Epidermal melanocyte (primary cell): Measurements from ENCODE around the gene MIER1.
A peak's percentile ranks its signal among the peaks of the same experiment; 100 is the strongest.

Experiments
- DNase-seq: peaks from one replicate; pipeline ENCODE4 v3.0.0; 2011; ENCODE audit warnings: low spot score; ENCODE audit not compliant: insufficient read length

Gene MIER1

DNA sequence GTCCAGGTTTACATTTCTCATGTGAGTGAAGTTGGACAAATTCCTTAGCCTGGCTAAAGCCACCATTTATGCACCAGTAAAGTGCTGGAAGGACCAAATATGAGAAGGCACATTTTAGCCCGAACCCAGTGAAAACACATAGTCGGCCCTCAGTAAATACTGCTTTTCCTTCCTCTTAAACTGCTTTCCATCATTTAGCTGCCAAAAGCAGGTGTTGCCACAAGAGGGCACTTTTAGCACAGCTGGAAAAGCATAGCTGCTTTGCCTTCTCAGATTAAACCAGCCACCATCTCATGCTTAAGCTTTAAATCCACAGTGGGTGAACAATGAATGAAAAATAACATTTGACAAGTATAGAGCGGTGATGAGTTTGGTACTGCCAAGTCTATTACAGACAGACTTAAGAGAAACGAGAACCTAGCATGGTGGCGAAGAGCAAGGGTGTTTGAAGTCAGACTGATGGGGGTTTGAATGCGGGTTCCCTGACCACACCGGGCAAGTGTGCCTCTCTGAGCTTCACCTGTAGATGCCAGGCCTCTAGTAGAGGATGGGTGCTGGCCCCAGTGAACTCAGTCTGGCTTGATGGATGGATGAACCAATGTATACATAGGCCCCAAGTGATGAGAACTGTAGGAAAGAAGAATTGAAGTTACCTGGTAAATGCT, 71.4 kb downstream of the MIER1 start:
- DNase-seq, result peak; percentile 29

DNA sequence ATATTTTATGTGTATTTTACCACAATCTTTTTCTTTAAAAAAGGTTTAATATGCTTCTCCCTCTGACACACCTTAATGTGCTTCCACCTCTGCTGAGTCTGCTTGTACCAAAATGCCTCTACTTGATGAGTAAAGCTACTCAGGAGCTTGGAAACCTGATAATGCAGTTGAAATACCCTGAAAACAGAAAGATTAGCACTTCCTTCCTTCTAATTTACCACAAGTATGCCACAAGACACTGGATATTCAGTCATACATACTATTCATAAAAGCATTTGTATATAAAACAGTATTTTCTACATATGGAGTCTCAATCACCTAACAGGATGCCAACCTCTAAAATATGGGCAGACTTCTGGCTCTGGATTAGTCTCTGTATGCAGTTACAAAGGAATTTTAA, 74.2 kb downstream of the MIER1 start:
- DNase-seq, result no peak

DNA sequence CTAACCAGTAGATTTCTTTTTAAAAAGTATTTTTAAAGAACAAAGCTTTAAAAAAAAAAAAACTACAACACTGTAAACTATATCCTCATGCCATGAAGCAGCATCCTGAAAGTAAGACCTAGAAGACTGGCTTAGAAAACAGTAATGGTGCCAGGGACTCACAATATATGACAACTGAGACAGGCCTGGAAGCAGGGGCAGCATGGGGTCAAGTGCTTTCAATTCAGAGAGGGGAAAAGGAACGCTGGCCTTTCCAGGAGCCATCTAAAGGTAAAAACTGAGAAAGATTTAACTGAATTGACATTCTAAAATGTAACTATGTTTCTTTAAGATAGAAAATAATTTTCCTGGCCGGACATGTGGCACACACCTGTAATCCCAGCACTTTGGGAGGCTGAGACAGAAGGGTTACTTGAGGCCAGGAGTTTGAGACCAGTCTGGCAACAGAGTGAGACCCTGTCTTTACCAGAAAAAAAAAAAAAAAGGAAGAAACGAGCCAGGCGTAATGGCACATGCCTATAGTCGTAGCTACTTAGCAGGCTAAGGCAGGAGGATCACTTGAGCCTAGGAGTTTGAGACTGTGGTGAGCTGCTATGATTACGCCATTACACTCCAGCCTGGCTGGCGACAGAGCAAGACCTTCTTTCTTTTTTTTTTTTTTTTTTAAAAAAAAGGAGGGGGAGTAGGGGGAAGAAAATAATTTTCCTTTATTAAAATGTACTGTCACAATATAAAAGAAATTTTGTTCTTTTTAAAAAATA, 75.0 kb downstream of the MIER1 start:
- DNase-seq, result no peak

DNA sequence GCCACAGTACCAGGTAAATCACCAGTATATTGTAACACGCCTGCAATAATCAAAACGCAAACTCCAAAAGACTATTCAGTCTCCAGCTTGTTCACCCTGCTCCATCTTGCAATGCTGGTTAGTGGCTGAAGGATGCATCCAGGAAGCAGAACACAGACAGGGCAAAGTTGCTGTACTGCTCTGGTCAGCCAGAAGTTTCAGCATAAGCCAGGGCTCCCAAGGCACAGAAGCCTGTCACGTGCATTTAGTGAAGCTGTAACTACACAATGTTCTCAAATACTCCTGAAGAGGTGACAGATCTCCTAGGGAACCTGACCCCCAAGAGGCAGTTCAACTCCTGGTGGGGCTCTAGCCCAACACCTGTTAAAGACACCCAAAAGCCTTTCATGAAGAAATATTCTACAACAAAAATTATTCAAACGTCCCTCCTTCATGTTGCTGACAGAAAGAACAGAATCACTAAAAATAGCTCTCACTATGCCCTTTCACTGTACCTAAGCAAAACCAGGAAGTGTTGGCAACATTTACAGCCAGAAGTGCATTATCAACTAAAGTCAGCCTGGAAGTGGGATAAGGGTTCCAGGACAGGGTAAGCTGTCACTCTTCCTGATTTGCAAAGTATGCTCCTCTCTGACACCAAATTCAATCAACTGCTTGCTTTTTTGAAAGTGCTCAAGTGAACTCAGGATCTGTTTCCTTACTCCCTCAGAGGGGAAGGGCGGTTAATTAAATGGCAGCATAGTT, 77.1 kb downstream of the MIER1 start:
- no peak for DNase-seq

DNA sequence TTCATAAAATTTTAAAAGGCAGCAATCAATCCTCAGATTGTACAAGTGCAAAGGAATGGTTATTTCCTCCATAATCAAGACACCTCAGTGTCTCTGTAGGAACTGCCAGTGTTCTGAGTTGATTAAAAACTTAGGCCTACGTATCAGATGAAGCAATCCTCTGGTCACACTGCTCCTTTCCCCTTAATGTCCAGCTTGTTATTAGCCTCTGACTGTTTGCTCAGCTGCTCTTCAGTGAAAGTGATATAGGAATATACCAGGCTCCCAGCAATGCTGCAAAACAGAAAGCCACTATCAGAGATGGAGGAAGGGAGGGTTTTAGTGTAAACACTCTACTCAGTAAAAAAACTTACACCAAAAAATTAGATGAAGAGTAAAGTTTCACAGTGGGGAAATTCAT, 79.4 kb downstream of the MIER1 start:
- DNase-seq, result no peak

DNA sequence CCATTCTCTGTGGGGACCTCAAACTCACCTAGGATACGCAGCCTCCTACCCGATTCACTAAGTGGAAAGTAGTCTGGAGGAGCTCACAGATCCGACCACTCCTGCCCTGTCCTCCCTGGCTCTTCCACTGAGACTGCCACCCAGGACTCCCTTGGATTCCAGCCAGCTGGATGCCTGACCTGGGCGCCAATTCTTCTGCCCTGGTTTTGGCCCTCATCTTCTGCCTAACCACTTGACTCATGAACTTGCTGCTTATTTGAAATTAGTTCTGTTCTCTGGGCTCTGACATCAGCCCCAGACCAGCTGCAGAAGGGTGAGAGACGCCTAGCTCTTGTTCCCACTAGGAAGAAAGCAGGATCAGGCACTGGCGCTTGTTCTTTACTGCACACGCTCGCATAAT, 80.3 kb downstream of the MIER1 start:
- DNase-seq, result no peak

DNA sequence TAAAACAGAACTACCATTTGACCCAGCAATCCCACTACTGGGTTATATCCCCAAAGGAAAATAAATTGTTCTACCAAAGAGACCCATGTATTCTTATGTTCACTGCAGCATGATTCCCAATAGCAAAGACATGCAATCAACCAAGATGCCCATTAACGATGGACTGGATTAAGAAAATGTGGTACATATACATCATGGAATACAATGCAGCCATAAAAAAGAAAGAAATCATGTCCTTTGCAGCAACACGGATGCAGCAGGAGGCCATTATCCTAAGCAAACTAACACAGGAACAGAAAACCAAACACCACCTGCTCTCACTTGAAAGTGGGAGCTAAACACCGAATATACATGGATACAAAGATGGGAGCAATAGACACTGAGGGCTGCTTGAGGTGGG, 85.0 kb downstream of the MIER1 start:
- no peak for DNase-seq

DNA sequence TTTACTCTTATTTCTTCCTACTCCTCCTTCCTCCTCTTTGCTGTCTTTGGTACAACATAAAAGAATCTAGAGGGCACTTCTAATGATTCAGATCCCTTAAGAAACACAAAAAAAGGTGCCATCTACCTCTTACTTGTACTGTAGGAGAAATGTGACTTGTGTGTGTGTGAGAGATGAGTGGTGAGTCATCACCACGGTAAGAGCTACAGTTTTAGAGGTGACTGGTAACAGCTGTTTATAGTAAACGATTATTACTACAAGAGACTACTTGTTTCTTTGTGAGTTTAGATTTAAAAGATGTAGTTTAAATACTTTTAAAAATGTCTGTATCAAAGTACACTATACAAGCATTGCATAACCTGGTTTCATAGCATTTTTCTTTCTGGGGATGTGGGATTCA, 88.8 kb downstream of the MIER1 start:
- no peak for DNase-seq

DNA sequence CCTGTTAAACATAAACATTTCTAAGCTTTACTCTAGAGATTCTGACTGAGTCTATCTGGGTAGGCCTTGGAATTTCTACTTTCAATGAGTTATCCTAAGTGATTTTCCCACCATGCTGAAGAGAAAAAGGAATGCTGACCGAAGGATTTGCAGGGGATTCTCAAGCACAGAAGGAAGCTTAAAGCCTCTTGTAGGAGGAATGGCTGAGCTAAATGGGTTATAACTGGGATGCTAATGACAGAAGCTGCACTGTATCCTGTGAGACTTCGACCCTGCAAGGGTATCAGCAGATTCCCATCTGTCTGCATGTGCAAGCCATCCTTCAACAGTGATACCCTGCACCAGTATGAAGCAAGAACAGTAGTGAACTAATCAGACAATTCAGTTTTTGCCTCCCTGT, 93.8 kb downstream of the MIER1 start:
- no peak for DNase-seq

DNA sequence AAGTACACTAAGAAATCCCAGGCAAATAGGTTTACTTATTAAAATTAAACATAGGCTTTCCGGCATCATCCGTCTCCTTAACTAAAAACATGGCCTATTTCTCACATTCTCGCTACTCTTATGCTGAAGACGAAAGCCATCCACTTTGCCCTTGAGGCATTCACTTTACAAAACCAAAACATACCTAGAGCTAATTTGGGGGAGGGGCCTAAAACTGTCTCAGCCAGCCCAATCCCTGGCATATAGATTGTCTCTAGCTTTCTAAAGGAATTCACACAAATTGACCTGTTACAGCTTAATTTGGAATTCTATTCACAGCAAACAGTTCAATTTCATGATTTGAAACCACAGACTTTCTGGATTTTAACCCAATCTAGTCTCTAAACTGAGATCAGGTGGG, 94.3 kb downstream of the MIER1 start:
- no peak for DNase-seq

DNA sequence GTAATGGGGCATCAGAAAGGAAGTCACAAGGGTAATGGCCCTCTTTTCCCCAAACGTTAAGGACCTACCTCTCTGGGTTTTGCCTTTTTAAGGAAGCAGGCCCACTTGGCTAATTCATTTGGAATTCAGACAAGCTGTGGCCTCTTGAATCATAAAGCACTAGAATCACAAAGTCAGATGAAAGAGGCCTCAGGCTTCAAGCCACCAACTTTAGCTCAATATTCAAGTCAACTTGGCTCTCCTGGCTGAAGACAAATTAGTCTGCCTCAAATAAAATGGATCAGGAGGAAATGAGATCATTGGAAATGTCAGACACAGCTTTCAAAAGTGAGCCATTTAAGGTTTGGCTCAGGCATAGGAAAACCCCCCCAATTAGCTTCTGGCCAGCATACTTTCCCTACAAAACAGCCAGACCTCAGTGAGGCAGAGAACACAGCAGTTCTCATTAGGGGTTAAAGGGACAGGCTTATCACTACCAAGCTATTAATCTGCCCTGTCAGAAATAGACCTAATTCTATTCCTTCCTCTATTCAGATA, 94.9 kb downstream of the MIER1 start:
- DNase-seq, result no peak

DNA sequence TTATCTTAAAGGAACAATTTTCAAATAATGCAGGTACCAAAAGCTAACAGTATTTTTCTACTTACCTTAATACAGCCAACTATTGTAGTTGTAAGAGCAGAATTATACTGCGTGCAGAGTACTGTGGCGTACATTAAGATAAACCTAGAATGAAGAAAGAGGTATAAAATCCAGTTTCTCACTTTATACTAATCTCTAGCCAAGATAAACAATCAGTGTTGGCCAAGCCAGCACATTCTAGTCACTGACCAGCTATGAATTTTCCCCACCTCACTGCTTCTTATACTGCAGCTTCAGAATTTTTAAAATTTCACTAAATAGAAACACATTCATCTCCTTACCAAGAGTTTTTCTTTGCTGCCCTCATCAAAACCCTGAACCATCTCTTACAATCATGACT, 95.5 kb downstream of the MIER1 start:
- DNase-seq, result no peak

DNA sequence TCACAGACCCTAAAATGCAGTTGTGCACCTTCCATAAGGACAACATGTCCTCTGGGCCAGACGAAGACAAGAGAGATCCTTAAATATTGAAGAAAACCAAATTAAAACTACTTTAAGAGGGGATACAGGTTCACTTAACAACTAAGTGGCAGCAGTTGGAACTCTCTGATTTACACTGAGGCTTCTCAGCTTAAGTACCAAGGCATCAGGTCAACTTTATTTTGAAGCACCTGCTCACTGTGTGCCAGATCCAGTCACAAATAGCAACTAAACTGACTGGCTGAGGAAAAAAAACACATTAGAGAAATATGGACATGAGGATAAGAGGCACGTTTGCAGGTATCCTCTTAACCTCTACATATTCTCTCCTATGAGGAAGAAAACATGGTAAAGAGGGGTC, 96.0 kb downstream of the MIER1 start:
- DNase-seq, result no peak

DNA sequence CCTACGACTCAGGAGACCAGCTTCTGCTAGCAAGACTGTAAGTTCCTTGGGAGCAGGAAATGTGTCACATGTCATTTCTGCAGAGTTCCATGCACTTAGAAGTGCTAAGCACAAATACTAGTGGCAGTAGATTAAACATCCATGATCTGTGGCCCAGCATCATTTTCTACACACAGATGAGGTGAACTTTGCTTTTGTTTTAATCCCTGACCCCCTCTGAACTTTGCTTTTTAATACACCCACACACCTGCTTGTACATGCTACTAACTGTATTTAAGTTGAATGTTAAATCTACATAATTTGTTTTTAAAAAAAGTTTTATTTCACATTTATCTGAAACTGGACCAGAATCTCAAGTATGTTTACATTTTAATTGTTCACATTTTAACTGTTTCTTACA, 104.7 kb downstream of the MIER1 start:
- DNase-seq, result no peak

DNA sequence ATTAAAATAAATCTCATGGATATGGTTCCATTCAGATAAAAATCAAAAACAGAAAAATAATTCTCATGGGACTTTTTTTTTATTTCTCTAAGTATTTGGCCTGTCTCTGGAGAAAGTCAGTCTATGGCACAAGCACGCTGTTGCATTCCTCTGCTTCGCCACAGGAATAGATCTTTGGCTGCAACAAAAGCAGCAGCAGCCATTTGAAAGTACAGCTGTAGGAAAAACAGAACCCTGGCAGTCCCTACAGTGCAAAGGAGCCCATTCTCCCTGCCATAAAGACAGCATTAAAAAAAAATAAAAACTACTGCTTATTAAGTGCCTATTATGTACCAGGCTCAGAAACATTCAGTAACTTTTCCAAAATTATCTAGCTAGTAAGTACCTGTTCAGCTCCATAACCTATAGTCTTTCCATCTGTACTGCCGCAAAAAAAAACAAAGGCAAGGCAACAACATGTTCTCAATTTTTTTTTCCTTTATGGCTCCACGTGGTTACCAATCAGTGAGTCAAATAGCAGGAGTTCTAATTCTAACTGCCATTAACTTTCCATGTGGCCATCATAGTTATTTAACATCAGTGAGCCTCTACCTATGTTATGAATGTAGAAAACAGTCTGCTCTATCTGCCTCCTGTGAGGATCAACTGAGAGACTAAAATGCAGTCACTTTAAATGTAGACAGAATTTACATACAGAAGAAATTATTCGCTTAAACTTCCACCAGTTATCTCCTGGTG, 106.5 kb downstream of the MIER1 start:
- no peak for DNase-seq

DNA sequence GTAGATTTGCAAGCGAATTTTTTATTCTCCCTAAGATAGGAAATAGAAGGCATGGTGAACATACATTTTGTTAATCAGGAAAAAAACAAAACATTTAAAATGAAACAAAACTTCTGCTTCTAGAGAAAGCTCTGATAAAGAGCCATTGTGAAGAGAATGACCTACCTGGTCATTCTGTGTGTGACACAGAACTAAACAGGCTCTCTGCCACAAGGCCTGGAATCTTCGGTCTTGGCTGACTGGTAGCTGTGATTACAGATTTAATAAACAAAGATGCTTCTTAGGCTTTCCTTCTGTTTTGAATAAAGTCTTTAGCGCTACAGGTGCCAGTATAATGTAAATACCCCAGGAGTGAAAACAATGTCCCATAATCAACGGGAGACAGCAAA, 107.1 kb downstream of the MIER1 start:
- no peak for DNase-seq
